K562 (cell line): Measurements from ENCODE around the gene PDRG1. TPM values are rescaled to one million over a fixed set of nuclear protein-coding genes. Genes with fewer than 3 reads are reported as not detected.

Source experiments
- ATAC-seq: fragments of 200-7000 bp; cut with Tn5 transposase; 3 replicates; pipeline ENCODE4 v1.9.1; 2020; ENCODE audit warnings: moderate library complexity
- BruUV-seq: library from RNA; stranded (reverse); fragments of 400-500 nt; replicated peaks from 2 replicates; lab custom pipeline; 2021; lab: Mats Ljungman, UMichigan
- CTCF ChIA-PET: fragments of 300-600 bp; formaldehyde crosslinking; extraction: SDS; loops from one replicate; lab custom pipeline; 2021; ENCODE audit warnings: low intra/inter-chr PET ratio; lab: Yijun Ruan, JAX
- POLR2A ChIA-PET: fragments of 300-600, 350-650 bp; sonication (Branson Sonifier 250); formaldehyde crosslinking; extraction: SDS; loops from one replicate; lab custom pipeline; 2021; ENCODE audit warnings: antibody characterized with exemption, inconsistent platforms; lab: Yijun Ruan, JAX
- DNase-seq, 4 experiments: peaks; one replicate each; pipeline versions ENCODE4 v3.0.0 to v3.0.0-alpha.2; 2011 to 2018; ENCODE audit warnings: low spot score in 3 of 4, mixed read lengths in 3 of 4; ENCODE audit errors: extremely low read depth in 1 of 4
- FAIRE-seq: peaks from 2 replicates; lab custom pipeline; 2011; peaks lifted over from hg19 to GRCh38; lab: Jason Lieb, UNC
- H2AFZ ChIP-seq: 2 replicates; pipeline ENCODE4 v1.6.0; 2011; ENCODE audit warnings: low read depth, low read length, control low read depth, inconsistent platforms
- H3K27ac ChIP-seq: fragments of 200-600 bp; 3 replicates; pipeline ENCODE4 v1.8.0; 2011; ENCODE audit warnings: low read depth, mild to moderate bottlenecking, control low read depth, inconsistent platforms, low read length, moderate library complexity, mixed read lengths; ENCODE audit errors: extremely low read depth
- H3K27me3 ChIP-seq, 2 experiments: fragments of 300-600 bp in 1 of 2; 2 replicates in 1 of 2; 3 replicates in 1 of 2; pipeline versions ENCODE4 v1.6.0 to v1.8.0; 2011; ENCODE audit warnings: inconsistent platforms in 2 of 2, low read length in 2 of 2, mild to moderate bottlenecking in 1 of 2, mixed read lengths in 1 of 2, moderate library complexity in 1 of 2; ENCODE audit not compliant: control insufficient read depth in 2 of 2, insufficient read depth in 2 of 2
- H3K36me3 ChIP-seq: fragments of 300-600 bp; 3 replicates; pipeline ENCODE4 v1.8.0; 2011; ENCODE audit warnings: mild to moderate bottlenecking, low read length, inconsistent platforms; ENCODE audit not compliant: control insufficient read depth, insufficient read depth
- H3K4me1 ChIP-seq, 2 experiments: fragments of 200-600 bp in 1 of 2; replicated peaks in 1 of 2; 2 replicates in 1 of 2; 3 replicates in 1 of 2; pipeline versions ENCODE4 v1.5.1 to v1.8.0; 2011; ENCODE audit warnings: inconsistent platforms in 2 of 2, low read length in 2 of 2, mild to moderate bottlenecking in 1 of 2, mixed read lengths in 1 of 2, moderate library complexity in 1 of 2; ENCODE audit not compliant: control insufficient read depth in 2 of 2, insufficient read depth in 2 of 2
- H3K4me2 ChIP-seq: 2 replicates; pipeline ENCODE4 v1.6.1; 2011; ENCODE audit warnings: low read length, control low read depth, inconsistent platforms, mixed read lengths; ENCODE audit not compliant: insufficient read depth
- H3K4me3 ChIP-seq: fragments of 200-600 bp; sonication (generic), shearing (Covaris generic); 2 replicates; pipeline ENCODE4 v1.5.1; 2016; ENCODE audit warnings: control low read depth, inconsistent platforms
- H3K79me2 ChIP-seq: fragments of 200-600 bp; 3 replicates; pipeline ENCODE4 v1.8.0; 2011; ENCODE audit warnings: low read length, inconsistent platforms; ENCODE audit not compliant: control insufficient read depth, insufficient read depth
- H3K9ac ChIP-seq, 2 experiments: 2 replicates each; pipeline versions ENCODE4 v1.6.0 to v1.6.1; 2011; ENCODE audit warnings: low read depth in 2 of 2, low read length in 2 of 2, control low read depth in 1 of 2, inconsistent platforms in 1 of 2, mild to moderate bottlenecking in 1 of 2, mixed read lengths in 1 of 2; ENCODE audit not compliant: insufficient read depth in 1 of 2
- H3K9me1 ChIP-seq: one replicate; pipeline ENCODE4 v1.6.0; 2011; ENCODE audit warnings: inconsistent platforms, mild to moderate bottlenecking, low read length, moderate library complexity; ENCODE audit not compliant: control insufficient read depth, insufficient read depth
- H3K9me3 ChIP-seq: replicated peaks from 2 replicates; pipeline ENCODE4 v1.5.1; 2011; ENCODE audit warnings: low read depth, low read length, inconsistent platforms; ENCODE audit not compliant: control insufficient read depth, insufficient read depth
- H4K20me1 ChIP-seq: replicated peaks from 2 replicates; pipeline ENCODE4 v1.6.1; 2011; ENCODE audit warnings: low read length, inconsistent platforms, mixed read lengths; ENCODE audit not compliant: control insufficient read depth, insufficient read depth
- BRF1 ChIP-seq: IDR thresholded peaks from 3 replicates; pipeline ENCODE4 v1.6.1; 2011; ENCODE audit warnings: borderline replicate concordance, mild to moderate bottlenecking; ENCODE audit not compliant: insufficient read length; ENCODE audit errors: extremely low read depth
- CXXC5 ChIP-seq: fragments of 250-450 bp; sonication (Bioruptor Pico); IDR thresholded peaks from 2 replicates; pipeline ENCODE4 v1.8.0; 2022; ENCODE audit warnings: inconsistent platforms, mild to moderate bottlenecking, moderate library complexity
- NR4A1 ChIP-seq, 2 experiments: fragments of 250-450 bp in 1 of 2; fragments of 450-650 bp in 1 of 2; sonication (Bioruptor Pico) in 1 of 2; IDR thresholded peaks; 2 replicates each; pipeline versions ENCODE4 v1.4.0 to v1.6.1; 2016 to 2020; ENCODE audit warnings: mild to moderate bottlenecking in 2 of 2, missing compliant biosample characterization in 1 of 2, missing genetic modification characterization in 1 of 2, moderate library complexity in 1 of 2
- RBM15 ChIP-seq: fragments of 200-400 bp; formaldehyde crosslinking; IDR thresholded peaks from 2 replicates; pipeline ENCODE4 v1.6.1; 2018; ENCODE audit warnings: mild to moderate bottlenecking, low read length, moderate library complexity; ENCODE audit not compliant: insufficient read depth
- RFX5 ChIP-seq: IDR thresholded peaks from 2 replicates; pipeline ENCODE4 v1.6.1; 2011; ENCODE audit warnings: low read depth, mild to moderate bottlenecking, improper control_type of control experiment, low read length
- RFX7 ChIP-seq: fragments of 250-450 bp; sonication (Bioruptor Pico); IDR thresholded peaks from 2 replicates; pipeline ENCODE4 v1.5.1; 2021; ENCODE audit warnings: mild to moderate bottlenecking
- WGBS: fragments of 100-300 bp; shearing (Covaris generic); methylation state at CpG from one replicate; pipeline ENCODE4 v1.1.6; 2016; ENCODE audit warnings: low coverage, mixed read lengths; ENCODE audit not compliant: insufficient coverage; ENCODE audit errors: missing lambda C conversion rate; 5-methylcytosine and 5-hydroxymethylcytosine counted together
- in situ Hi-C: fragments of 300-500 bp; cut with MboI; formaldehyde crosslinking; loops from 4 replicates; pipeline ENCODE4 v1.15.0; 2018; ENCODE audit warnings: inconsistent platforms, mixed read lengths
- intact Hi-C: fragments of 100-400 bp; cut with micrococcal nuclease; formaldehyde crosslinking; loops from 2 replicates; pipeline ENCODE4 v1.14.2; 2022
- polyA plus RNA-seq, 8 experiments: library from polyadenylated mRNA; depleted of rRNA in 4 of 8; stranded (reverse) in 5 of 8; unstranded in 3 of 8; fragments of >200 nt; fragmentation: Nextera tagmentation in 2 of 8; fragmentation: Illumina TruSeq in 1 of 8; extraction: Ambion mirVana in 2 of 8; extraction: Trizol in 1 of 8; gene quantifications; 2 replicates each; pipeline versions ENCODE4 v1.2.1 to v1.2.3, GENCODE V29; 2011 to 2014; ENCODE audit warnings: inconsistent platforms in 1 of 8, missing spikeins in 1 of 8
- total RNA-seq, 7 experiments: library from RNA; depleted of rRNA in 6 of 7; stranded (reverse); fragments of >200 nt in 6 of 7; fragmentation: Illumina TruSeq in 2 of 7; extraction: Trizol in 2 of 7; gene quantifications; 2 replicates each; pipeline versions ENCODE4 v1.2.1 to v1.2.3, GENCODE V29; 2011 to 2021; ENCODE audit warnings: low replicate concordance in 1 of 7
- TF ChIP-seq, protein P1 (sequence below), 2 experiments: fragments of 450-650 bp; conservative IDR thresholded peaks; 2 replicates each; pipeline ENCODE4 v1.6.1; 2017; ENCODE audit warnings: mild to moderate bottlenecking in 2 of 2, moderate library complexity in 2 of 2
- TF ChIP-seq, protein P2 (sequence below): fragments of 450-650 bp; IDR thresholded peaks from 2 replicates; pipeline ENCODE4 v1.6.1; 2016; ENCODE audit warnings: borderline replicate concordance
- TF ChIP-seq, protein P3 (sequence below): fragments of 250-450 bp; sonication (Bioruptor Pico); IDR thresholded peaks from 2 replicates; pipeline ENCODE4 v1.4.0; 2020; ENCODE audit warnings: mild to moderate bottlenecking

Gene PDRG1
- total and polyA plus RNA-seq, 9 of the 15 experiments (the other 6 are each of a cell fraction or from before 2014, with no cell fraction given) = 12.6 to 58.6 (median 26.1) TPM

DNA sequence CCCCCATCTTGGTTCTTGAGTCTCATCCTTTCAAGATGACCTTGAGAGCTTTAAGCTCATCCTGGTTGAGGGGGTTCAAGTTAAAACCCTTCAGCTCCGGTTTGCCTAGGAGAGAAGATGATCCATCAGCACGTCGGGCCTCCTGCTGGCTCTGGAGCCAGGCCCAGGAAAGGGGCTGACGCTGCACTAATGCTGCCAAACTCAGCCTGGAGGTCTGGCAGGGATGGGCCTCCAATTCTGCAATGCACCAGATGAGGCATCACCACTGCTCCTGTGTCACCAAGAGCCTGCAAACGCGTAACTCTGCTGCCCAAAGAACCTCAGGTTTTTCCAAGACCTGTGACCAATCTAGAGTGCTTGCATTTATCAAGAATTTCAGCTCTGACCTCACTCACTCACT is 6.1 kb downstream of the PDRG1 start:
- no peak for DNase-seq
- Histone ChIP-seq H3K9ac (no peak overlapping the region), H3K4me2 (no peak overlapping the region), H4K20me1 (peaks cover 18% of the 10 kb centered on the region), H2AFZ (no peak overlapping the region), H3K4me1 (peaks cover 12 to 13% of the 10 kb centered on the region in 2 experiments), H3K27ac (no peak overlapping the region), H3K9me3 (peaks cover 10% of the 10 kb centered on the region), H3K4me3 (no peak overlapping the region), H3K27me3 (no peaks in the 10 kb centered on the region), H3K36me3 (peaks cover 64% of the 10 kb centered on the region), H3K79me2 (peaks cover 24% of the 10 kb centered on the region), H3K9me1 (peaks cover under 1% of the 10 kb centered on the region)
- ATAC-seq = no peak
- WGBS = 100% methylated on average over 4 of the region's 6 CpGs
- FAIRE-seq = no peak
- ChIA-PET POLR2A (interaction anchor here (0.6 to 2.7 kb wide), 4 partner anchors 8 to 60 kb away, joined by 3 to 6 read pairs (median 3); no protein-coding TSS in a partner anchor), CTCF (no interaction called here)
- TF ChIP-seq, protein P1, sequence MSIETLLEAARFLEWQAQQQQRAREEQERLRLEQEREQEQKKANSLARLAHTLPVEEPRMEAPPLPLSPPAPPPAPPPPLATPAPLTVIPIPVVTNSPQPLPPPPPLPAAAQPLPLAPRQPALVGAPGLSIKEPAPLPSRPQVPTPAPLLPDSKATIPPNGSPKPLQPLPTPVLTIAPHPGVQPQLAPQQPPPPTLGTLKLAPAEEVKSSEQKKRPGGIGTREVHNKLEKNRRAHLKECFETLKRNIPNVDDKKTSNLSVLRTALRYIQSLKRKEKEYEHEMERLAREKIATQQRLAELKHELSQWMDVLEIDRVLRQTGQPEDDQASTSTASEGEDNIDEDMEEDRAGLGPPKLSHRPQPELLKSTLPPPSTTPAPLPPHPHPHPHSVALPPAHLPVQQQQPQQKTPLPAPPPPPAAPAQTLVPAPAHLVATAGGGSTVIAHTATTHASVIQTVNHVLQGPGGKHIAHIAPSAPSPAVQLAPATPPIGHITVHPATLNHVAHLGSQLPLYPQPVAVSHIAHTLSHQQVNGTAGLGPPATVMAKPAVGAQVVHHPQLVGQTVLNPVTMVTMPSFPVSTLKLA (conservative IDR thresholded peaks at IDR 0.05) = no peak
- BruUV-seq = no TSS peak
- in situ Hi-C loops (no loop called here), intact Hi-C loops (no loop called here)

DNA sequence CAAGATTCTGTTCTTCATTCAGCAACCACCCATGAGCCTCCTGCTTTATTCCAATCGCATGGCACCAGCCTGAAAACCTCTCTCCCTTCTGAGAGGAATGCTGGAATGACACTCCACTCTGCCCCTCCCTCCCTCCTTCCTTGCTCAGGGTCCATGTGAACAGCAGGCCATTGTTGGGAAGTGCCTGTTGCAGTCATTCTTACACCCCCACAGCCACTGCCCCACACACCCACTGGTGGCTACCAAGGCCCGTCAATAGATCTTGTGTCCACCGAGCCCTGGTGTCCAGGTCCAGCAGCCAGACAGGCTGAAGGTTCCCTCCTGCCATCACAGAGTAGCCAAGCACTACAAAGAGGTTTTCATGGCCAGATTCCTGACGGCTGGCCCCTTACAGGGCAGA is 6.5 kb downstream of the PDRG1 start:
- CTCF ChIA-PET = no interaction called here
- Histone ChIP-seq H3K27me3 (no peaks in the 10 kb centered on the region), H4K20me1 (peaks cover 13% of the 10 kb centered on the region; the same call in 1 of the 2 replicates), H3K9ac (no peak overlapping the region), H3K36me3 (peaks cover 64% of the 10 kb centered on the region), H2AFZ (no peak overlapping the region)
- POLR2A ChIA-PET = interaction anchor here (1.1 to 2.7 kb wide), 3 partner anchors 12 to 59 kb away, joined by 3 to 6 read pairs (median 3); no protein-coding TSS in a partner anchor
- in situ Hi-C loops = no loop called here
- TF ChIP-seq CXXC5 (CRISPR knock-in tag) (no peak), RFX7 (CRISPR knock-in tag) (no peak), NR4A1 (CRISPR knock-in tag; IDR thresholded peaks at IDR 0.05) (no peak), NR4A1 (tag; IDR thresholded peaks at IDR 0.05) (no peak), RBM15 (no peak), BRF1 (no peak), RFX5 (no peak)
- TF ChIP-seq, protein P2, sequence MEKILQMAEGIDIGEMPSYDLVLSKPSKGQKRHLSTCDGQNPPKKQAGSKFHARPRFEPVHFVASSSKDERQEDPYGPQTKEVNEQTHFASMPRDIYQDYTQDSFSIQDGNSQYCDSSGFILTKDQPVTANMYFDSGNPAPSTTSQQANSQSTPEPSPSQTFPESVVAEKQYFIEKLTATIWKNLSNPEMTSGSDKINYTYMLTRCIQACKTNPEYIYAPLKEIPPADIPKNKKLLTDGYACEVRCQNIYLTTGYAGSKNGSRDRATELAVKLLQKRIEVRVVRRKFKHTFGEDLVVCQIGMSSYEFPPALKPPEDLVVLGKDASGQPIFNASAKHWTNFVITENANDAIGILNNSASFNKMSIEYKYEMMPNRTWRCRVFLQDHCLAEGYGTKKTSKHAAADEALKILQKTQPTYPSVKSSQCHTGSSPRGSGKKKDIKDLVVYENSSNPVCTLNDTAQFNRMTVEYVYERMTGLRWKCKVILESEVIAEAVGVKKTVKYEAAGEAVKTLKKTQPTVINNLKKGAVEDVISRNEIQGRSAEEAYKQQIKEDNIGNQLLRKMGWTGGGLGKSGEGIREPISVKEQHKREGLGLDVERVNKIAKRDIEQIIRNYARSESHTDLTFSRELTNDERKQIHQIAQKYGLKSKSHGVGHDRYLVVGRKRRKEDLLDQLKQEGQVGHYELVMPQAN = no peak
- TF ChIP-seq, protein P3, sequence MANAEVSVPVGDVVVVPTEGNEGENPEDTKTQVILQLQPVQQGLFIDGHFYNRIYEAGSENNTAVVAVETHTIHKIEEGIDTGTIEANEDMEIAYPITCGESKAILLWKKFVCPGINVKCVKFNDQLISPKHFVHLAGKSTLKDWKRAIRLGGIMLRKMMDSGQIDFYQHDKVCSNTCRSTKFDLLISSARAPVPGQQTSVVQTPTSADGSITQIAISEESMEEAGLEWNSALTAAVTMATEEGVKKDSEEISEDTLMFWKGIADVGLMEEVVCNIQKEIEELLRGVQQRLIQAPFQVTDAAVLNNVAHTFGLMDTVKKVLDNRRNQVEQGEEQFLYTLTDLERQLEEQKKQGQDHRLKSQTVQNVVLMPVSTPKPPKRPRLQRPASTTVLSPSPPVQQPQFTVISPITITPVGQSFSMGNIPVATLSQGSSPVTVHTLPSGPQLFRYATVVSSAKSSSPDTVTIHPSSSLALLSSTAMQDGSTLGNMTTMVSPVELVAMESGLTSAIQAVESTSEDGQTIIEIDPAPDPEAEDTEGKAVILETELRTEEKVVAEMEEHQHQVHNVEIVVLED (CRISPR knock-in tag) = no peak
- TF ChIP-seq, all 486 proteins: peak for 0
- no peaks in the 10 kb centered on the region for H3K9me1 ChIP-seq
- peaks cover 19% of the 10 kb centered on the region for H3K79me2 ChIP-seq
- FAIRE-seq = no peak
- intact Hi-C loops = no loop called here
- BruUV-seq = no TSS peak
- no peak for ATAC-seq
- peaks cover 10% of the 10 kb centered on the region for H3K9me3 ChIP-seq
- DNase-seq = no peak
- H3K27ac ChIP-seq = no peak overlapping the region
- no peak overlapping the region for H3K4me3 ChIP-seq
- peaks cover 8 to 11% of the 10 kb centered on the region in 2 experiments for H3K4me1 ChIP-seq
- no peak overlapping the region for H3K4me2 ChIP-seq
- 89% methylated on average over 4 of the region's 4 CpGs for WGBS
